GM23338 (cell line): Measurements from ENCODE around the gene GP2.

Experiments
- CREB1 ChIP-seq: fragments of 250-450 bp; sonication (Bioruptor Pico); IDR thresholded peaks from 2 replicates; pipeline ENCODE4 v1.5.0; 2020; ENCODE audit warnings: low read depth, mild to moderate bottlenecking, moderate library complexity
- CTCF ChIP-seq, 2 experiments: fragments of 200-600 bp in 1 of 2; sonication (generic) in 1 of 2; conservative IDR thresholded peaks; 2 replicates each; pipeline versions ENCODE4 v1.5.1 to v1.6.1; 2016 to 2017; ENCODE audit warnings: antibody characterized with exemption in 2 of 2, low read depth in 2 of 2, mild to moderate bottlenecking in 2 of 2, moderate library complexity in 1 of 2
- EZH2 ChIP-seq: fragments of 200-600 bp; sonication (generic); IDR thresholded peaks from one replicate; pipeline ENCODE4 v1.8.0; 2017; ENCODE audit warnings: antibody characterized with exemption, mild to moderate bottlenecking, low read depth; ENCODE audit not compliant: unreplicated experiment
- EZH2phosphoT487 ChIP-seq: fragments of 200-600 bp; sonication (generic); IDR thresholded peaks from one replicate; pipeline ENCODE4 v1.8.1; 2018; ENCODE audit warnings: antibody characterized with exemption; ENCODE audit not compliant: unreplicated experiment
- JUNB ChIP-seq: IDR thresholded peaks from one replicate; pipeline ENCODE4 v1.6.1; 2016; ENCODE audit warnings: antibody characterized with exemption; ENCODE audit not compliant: unreplicated experiment
- POLR2AphosphoS5 ChIP-seq: IDR thresholded peaks from 2 replicates; pipeline ENCODE4 v1.6.1; 2016; ENCODE audit warnings: antibody characterized with exemption, low read depth
- STAT1 ChIP-seq: IDR thresholded peaks from one replicate; pipeline ENCODE4 v1.6.1; 2016; ENCODE audit warnings: antibody characterized with exemption; ENCODE audit not compliant: unreplicated experiment

- TF ChIP-seq CTCF (conservative IDR thresholded peaks at IDR 0.05; ENCODE audit: low read depth in 2 of 2) (no peak), EZH2phosphoT487 (no peak), EZH2 (no peak), CREB1 (CRISPR knock-in tag) (no peak), STAT1 (no peak), POLR2AphosphoS5 (no peak), JUNB (no peak)
Measured at GRCh38 chr16:20323591-20324117, 3.7 kb downstream of the GP2 start.
